Stimulated activated CD4-positive, alpha-beta T cell treated with anti-CD3 and anti-CD28 coated beads, Interleukin-15, amount 100 ng/mL, for 48 hours (primary cell): ENCODE results near the gene MCC.
"Not testable (repeated sequence)": the region's sequence is repeated elsewhere in the genome, so short reads cannot be mapped to it uniquely, and the experiment has no call there.

Experiments used
- DNase-seq, 2 donors: peaks; one replicate each; pipeline ENCODE4 v3.0.0-alpha.2; 2020; ENCODE audit warnings: low read depth in 2 of 2

The MCC gene

GRCh38 chr5:113490317-113490716 is 2.1 kb upstream of the MCC start:
- no peak for DNase-seq

GRCh38 chr5:113489299-113489698 is 1.0 kb upstream of the MCC start:
- DNase-seq, result no peak

GRCh38 chr5:113488645-113489184 is 462 bp upstream of the MCC start:
- DNase-seq, result no peak

GRCh38 chr5:113487416-113487780 is 855 bp downstream of the MCC start:
- DNase-seq, result no peak

GRCh38 chr5:113480243-113480642 is 8.0 kb downstream of the MCC start:
- DNase-seq, result no peak

- DNase-seq, result no peak
Observed at GRCh38 chr5:113478691-113479090, 9.6 kb downstream of the MCC start.

DNA sequence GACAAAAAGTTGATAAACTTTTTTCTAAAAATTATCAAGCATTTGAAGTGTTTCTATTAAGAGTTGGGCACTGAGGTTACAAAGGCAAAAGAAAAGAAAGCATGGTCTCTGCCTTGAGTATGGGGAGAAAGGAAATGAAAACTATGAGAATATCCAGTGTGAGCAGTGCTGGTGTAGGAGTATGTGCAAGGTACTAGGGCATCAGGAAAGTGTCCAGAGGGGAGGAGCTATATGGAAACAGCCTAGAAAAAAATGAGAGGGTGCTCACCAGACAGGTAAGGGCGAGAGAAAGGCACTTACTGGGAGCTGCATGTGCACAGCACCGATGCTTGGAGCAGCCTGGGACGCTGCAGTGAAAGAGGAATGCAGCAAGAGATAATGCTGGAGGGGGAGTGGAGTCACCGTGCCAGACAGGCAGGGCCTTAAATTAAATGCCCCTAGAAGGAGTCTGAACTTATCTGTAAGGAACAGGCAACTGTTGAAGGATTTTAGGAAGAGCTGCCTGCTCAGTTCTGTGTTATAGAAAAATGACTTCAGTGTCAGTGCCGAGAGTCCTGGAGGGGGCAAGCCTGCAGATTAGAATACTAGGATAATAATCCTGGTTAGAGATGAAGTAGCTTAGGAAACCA is 14.0 kb downstream of the MCC start:
- no peak for DNase-seq

DNA sequence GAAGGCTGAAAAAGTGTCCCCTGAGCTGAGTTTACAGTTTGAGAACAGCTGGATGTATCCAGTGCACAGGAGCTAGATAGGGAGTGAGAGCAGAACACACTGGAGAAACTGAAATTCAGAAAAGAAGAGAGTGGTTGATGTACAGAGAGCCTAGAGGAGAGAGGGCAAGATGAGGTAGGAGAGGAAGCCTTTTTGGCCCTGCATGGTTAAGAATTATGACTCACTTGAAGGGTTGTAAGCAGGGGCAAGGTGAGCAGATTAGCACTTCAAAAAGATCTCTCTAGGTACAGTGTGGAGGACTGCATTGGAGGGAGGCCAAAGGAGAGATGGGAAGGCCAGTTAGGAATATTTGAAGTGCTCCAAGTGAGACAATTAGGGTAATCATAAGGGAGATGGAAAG is 25.2 kb downstream of the MCC start:
- DNase-seq, result no peak

DNA sequence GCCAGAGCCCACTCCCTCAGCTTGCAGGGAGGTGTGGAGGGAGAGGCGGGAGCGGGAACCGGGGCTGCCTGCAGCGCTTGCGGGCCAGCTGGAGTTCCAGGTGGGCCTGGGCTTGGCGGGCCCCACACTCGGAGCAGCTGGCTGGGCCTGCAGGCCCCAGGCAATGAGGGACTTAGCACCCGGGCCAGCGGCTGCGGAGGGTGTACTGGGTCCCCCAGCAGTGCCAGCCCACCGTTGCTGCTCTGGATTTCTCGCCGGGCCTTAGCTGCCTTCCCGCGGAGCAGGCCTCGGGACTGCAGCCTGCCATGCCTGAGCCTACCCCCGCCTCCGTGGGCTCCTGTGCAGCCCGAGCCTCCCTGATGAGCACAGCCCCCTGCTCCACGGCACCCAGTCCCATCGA is 31.1 kb downstream of the MCC start:
- DNase-seq, result not testable (repeated sequence)

GRCh38 chr5:113452941-113453340 is 35.3 kb downstream of the MCC start:
- DNase-seq, result no peak

DNA sequence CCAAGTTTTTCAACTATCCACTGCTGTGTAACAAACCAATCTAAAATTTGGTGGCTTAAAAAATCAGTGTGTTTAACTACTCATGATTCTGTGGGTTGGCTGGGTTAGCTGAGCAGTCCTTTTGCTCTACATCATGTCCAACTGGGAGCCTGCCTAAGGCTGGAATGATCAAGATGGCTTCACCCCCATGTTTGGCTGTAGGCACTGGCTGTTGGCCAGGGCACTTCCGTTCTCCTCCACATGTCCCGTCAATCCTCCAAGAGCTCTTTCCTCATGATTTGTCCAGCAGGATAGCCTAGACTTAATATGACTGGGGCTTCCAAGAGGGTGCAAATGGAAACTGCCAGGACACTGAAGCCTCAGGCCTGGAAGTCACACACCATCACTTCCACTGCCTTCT is 36.5 kb downstream of the MCC start:
- no peak for DNase-seq

DNA sequence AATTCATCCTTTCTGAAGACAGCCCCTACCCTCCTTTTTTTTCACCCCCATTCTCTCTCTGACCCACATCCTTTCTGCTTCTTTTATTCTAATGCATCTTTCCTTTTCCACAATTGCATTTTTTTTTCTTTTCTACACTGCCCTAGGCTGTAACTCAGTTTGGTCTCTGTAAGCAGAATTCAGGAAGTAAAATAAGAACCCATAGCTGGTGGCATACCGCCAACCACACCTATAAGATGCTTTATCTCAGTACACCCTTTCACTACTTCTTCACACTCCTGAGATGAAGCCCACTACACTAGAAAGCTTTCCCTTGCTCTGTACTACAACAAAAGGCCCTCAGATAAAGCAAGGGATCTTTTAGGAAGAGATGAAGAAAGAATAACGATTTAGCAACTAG is 37.3 kb downstream of the MCC start:
- DNase-seq, result no peak

DNA sequence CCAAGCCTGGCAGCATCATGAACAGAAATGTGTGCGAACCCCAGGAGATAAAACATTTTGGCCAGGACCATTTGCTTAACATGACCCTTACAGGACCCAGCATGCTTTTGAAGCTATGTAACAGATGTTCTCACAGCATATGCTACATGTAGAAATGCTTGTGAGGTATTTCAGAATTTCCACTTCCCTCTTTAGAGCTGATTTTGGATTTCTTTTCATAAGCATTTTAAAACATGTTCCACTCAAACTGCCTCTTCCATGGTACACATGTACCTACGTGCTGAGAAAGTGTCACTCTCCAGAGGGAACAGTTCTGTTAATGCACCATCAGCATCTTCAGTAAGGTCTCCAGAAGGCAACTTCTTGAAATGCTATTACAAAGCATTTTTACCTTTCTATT is 37.8 kb downstream of the MCC start:
- no peak for DNase-seq

DNA sequence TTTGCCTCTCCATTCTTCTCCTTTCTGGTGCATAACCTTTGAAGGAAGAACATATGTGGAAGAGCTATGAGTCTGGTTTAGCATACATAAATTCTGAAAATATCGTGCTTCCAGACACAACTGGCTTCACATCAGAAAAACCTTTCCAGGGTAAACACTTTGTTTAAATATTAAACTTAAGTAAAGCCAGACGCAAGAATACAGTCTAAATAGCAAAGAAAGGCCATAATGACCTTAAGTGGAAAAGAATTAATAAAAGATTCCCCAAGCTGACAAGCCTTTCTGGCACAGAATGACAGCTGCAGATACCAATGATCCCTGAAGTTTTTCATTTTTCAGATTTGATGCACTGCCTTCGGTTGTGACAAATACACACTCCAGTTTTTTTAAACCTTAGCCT is 40.0 kb downstream of the MCC start:
- DNase-seq, result no peak

GRCh38 chr5:113447498-113448050 is 40.7 kb downstream of the MCC start:
- no peak for DNase-seq

- DNase-seq, result no peak
Observed at GRCh38 chr5:113446358-113446927, 41.8 kb downstream of the MCC start.

- no peak for DNase-seq
Observed at GRCh38 chr5:113437111-113437510, 51.1 kb downstream of the MCC start.

GRCh38 chr5:113435575-113435974 is 52.7 kb downstream of the MCC start:
- no peak for DNase-seq

DNA sequence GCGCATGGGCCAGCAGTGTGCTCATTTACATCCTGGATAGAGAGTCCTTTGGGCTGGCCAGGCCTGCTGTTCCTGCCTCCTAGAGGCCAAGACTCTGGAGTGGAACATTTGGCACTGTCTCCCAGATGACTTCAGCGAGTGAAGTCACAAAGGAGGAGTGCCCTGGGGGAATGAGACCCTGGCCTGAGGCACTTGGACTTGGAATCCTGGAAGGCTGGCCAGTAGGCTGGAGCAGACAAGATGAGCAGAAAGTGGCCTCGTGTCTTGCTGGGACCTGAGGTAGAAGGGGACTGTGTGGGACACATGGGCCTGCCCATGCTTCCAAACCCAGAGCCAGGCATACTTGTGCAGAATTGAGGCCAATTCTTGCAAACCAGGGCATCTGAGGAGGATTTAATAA is 53.4 kb downstream of the MCC start, which contains the start of gene TSSK1B:
TSSK1B (minus strand) TSS at position 101 of the 400 bp plus-strand sequence. CDS start 150 bp downstream, outside the sequence.
- DNase-seq, result no peak

GRCh38 chr5:113433862-113434612 is 54.2 kb downstream of the MCC start:
- no peak for DNase-seq

- no peak for DNase-seq
Observed at GRCh38 chr5:113433071-113433470, 55.2 kb downstream of the MCC start.

DNA sequence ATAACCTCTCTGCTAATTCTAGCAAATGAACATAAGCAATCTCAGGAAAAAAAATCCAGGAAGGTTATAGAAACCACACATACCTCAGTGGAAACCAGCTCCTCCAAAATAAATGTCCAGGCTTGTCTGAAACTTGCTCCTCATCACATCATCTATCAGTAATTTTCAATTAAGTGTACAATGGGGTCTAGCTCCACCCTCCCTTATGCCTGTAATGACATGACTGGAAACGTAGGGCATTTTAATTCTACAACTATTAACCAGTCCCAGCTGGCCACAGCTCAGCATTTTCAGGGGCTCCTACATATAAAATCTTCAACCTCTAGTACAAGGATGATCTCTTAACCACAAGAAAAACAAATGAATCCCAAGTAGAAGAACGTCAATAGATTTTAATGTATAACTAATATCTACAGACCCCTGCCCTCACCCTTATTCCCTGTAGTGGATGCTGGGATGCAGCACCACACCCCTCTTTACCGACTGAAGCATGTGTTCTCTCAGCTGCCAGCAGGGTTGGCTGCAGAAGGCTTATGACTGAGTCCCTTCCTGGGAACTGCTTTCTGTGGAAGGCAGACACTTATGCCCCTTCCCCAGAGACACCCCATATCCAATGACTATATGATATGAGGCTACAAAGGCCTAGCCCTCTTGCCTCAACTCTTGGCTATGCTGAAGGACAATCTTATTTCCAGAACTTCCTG is 60.2 kb downstream of the MCC start:
- DNase-seq, result no peak
